NCI-H1092 treated with DMSO at 0.1 percent for 48 hours (cell line): ENCODE data around the gene EIF5A.

Experiments used
- DNase-seq: peaks from one replicate; lab custom pipeline; 2025; lab: John Stamatoyannopoulos, UW

EIF5A gene

GRCh38 chr17:7306911-7307685, at the start of gene EIF5A:
Gene EIF5A, plus strand, starts transcription at chr17:7307628. Its CDS starts 2,008 bp downstream, at chr17:7309636.
- DNase-seq, result peak; percentile 97

GRCh38 chr17:7258731-7259554, 48.5 kb upstream of the EIF5A start:
- no peak for DNase-seq

- DNase-seq, result no peak
These were observed 47.9 kb upstream of the EIF5A start for GRCh38 chr17:7259555-7259889.

- no peak for DNase-seq
These were observed 47.3 kb upstream of the EIF5A start for GRCh38 chr17:7260151-7260550.

- no peak for DNase-seq
These were observed 46.6 kb upstream of the EIF5A start for GRCh38 chr17:7260651-7261378.

- no peak for DNase-seq
These were observed 45.8 kb upstream of the EIF5A start for GRCh38 chr17:7261379-7262191.

- DNase-seq, result no peak
These were observed 45.1 kb upstream of the EIF5A start, which contains the start of gene CLDN7 for GRCh38 chr17:7262192-7262934. Gene CLDN7, minus strand, starts transcription at chr17:7262478. Its CDS starts 435 bp downstream, at chr17:7262043.

GRCh38 chr17:7262935-7263800, 44.3 kb upstream of the EIF5A start:
- DNase-seq, result no peak

- DNase-seq, result no peak
These were observed 43.7 kb upstream of the EIF5A start for GRCh38 chr17:7263801-7264078.

GRCh38 chr17:7266784-7267183, 40.6 kb upstream of the EIF5A start:
- DNase-seq, result no peak

GRCh38 chr17:7279448-7279847, 28.0 kb upstream of the EIF5A start:
- DNase-seq, result no peak

- peak; percentile 61 for DNase-seq
These were observed 26.8 kb upstream of the EIF5A start for GRCh38 chr17:7280519-7281073.

GRCh38 chr17:7281074-7281952, 26.1 kb upstream of the EIF5A start, which contains the start of gene SLC2A4:
Gene SLC2A4, plus strand, starts transcription at chr17:7281718. Its CDS starts 217 bp downstream, at chr17:7281935.
- peak; percentile 24 for DNase-seq

GRCh38 chr17:7281953-7282751, 25.3 kb upstream of the EIF5A start:
- DNase-seq, result no peak

GRCh38 chr17:7282752-7283321, 24.6 kb upstream of the EIF5A start:
- no peak for DNase-seq

GRCh38 chr17:7283471-7284216, 23.8 kb upstream of the EIF5A start:
- no peak for DNase-seq

- DNase-seq, result no peak
These were observed 22.5 kb upstream of the EIF5A start for GRCh38 chr17:7284911-7285310.
